ENCODE data around the gene RRM1. TPM values are rescaled to one million over a fixed set of nuclear protein-coding genes. Genes with fewer than 3 reads are reported as not detected.

The RRM1 gene
- total RNA-seq, 1 donor from 2014 or later: 142 TPM

DNA sequence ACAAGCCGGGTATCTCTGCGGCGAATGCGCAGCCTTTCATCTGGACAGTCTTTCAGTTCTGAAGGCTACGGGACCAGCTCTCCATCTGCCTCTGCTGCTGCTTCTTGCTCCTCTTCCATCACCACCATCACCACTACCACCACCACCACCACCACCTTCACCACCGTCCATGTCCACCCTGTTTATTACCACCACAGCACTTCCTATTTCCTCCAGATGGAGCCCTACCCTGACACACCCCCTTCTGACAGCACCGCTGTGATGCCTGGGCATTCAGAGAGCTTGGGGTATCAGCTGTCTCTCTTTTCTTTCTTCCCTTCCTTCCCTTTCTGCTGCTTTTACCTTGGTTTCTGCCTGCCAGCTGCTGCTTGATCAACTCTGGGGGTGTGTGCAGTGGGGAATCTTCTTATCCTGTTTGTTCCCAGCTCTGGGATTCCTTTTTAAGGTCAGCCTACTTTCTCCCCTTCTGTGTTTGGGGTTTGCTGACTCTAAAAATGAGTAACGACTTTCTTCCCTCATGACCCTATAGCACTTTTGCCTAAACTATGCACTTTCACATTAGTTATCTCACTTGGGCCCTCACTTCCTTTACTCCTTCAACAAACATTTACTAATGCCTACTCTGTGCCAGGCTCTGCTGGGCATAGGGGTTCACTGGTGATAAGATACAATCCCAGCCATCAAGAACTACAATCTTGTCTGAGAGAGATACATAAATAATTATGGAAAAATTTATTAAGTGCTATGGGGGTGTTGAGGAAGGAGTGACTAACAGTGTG, 7.8 kb upstream of the RRM1 start:
- peak overlapping the region; percentile 46 for H3K27ac Mint-ChIP-seq
- peaks cover 65% of the 10 kb centered on the region for H3K36me3 Mint-ChIP-seq (ENCODE audit: low read depth)
- peaks cover 41% of the 10 kb centered on the region for H3K4me1 Mint-ChIP-seq (ENCODE audit: low read depth)
- intact Hi-C loops (cut with micrococcal nuclease): no loop called here
- H3K27me3 Mint-ChIP-seq (ENCODE audit: low read depth): no peaks in the 10 kb centered on the region
- DNase-seq (ENCODE audit: low spot score): no peak
- H3K9me3 Mint-ChIP-seq: no peaks in the 10 kb centered on the region
- no peak overlapping the region for H3K4me3 Mint-ChIP-seq (ENCODE audit: low read depth)

DNA sequence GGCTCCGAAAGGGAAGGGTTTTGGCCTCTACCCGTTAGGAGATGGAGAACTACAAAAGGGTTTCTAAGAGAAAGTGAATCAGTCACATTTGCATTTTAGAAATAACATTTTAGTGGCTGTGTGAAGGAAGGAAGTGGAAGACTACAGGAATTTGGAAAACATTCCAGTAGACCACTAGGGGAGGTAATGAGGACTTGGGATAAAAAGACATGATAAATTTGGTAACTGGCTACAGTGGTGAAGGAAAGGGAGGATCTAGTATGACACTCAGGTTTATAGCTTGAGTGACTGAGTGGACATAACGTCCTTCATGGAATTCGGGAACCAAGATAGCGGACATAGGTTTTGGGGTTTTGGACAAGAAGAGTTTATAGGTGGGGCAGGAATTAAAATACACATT, 7.0 kb upstream of the RRM1 start:
- Mint-ChIP-seq H3K4me3 (ENCODE audit: low read depth) (no peak overlapping the region), H3K4me1 (ENCODE audit: low read depth) (peaks cover 49% of the 10 kb centered on the region), H3K36me3 (ENCODE audit: low read depth) (peaks cover 69% of the 10 kb centered on the region), H3K27me3 (ENCODE audit: low read depth) (no peaks in the 10 kb centered on the region), H3K9me3 (no peaks in the 10 kb centered on the region), H3K27ac (peak overlapping the region; percentile 46)
- DNase-seq (ENCODE audit: low spot score): no peak
- intact Hi-C loops (cut with micrococcal nuclease): no loop called here

DNA sequence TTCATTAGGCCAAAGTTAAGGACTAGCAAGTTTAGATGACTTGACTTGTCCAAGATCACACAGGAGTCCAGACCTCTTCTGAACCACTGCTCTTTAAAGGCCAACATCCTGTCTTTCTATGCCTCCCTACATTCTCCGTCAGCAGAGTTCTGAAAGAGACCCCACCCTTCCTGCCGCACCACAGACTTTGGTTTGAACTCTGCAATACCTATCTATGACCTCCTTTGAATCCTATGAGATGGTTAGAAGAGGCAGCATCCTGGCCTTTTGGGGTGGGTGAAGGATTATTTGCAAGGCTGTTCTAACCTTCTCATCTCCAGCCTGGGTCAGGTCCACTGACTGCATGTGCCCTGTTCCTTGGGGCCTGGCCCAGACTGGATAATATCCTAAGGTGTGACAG, 4.3 kb upstream of the RRM1 start:
- no peaks in the 10 kb centered on the region for H3K9me3 Mint-ChIP-seq
- peak overlapping the region; percentile 49 for H3K4me3 Mint-ChIP-seq (ENCODE audit: low read depth)
- peaks cover 59% of the 10 kb centered on the region for H3K36me3 Mint-ChIP-seq (ENCODE audit: low read depth)
- intact Hi-C loops (cut with micrococcal nuclease): loop anchor here (10.0 kb wide), 1 partner anchor 1595 kb away; the partner anchor contains the start of genes TRIM22 and TRIM5
- peak; percentile 67 for DNase-seq (ENCODE audit: low spot score)
- H3K4me1 Mint-ChIP-seq (ENCODE audit: low read depth): peaks cover 62% of the 10 kb centered on the region
- H3K27ac Mint-ChIP-seq: peak overlapping the region; percentile 80
- H3K27me3 Mint-ChIP-seq (ENCODE audit: low read depth): no peaks in the 10 kb centered on the region

DNA sequence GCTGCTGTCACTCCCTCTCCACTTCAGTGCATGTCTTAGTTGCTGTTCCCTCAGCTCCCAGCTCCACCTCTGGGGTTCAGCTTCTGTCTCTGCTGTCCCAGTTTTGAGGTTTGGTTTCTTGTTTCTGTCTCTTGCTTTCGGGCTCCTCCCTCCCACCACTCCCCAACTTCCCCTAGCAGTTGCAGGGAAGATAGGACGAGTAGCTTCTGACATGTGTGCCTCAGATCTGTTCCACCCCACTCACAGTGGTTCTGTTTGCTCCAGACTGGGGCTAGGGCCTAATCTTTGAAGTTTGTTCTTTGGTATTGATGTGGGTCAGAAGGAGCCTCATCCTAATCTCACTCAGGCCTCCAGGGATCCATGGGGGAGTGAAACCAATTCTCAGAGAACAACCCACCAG, 2.6 kb upstream of the RRM1 start:
- intact Hi-C loops (cut with micrococcal nuclease): loop anchor here (10.0 kb wide), 1 partner anchor 1593 kb away; the partner anchor contains the start of genes TRIM22 and TRIM5
- H3K4me3 Mint-ChIP-seq (ENCODE audit: low read depth): peak overlapping the region; percentile 66
- peak; percentile 37 for DNase-seq (ENCODE audit: low spot score)
- peaks cover 64% of the 10 kb centered on the region for H3K36me3 Mint-ChIP-seq (ENCODE audit: low read depth)
- no peaks in the 10 kb centered on the region for H3K27me3 Mint-ChIP-seq (ENCODE audit: low read depth)
- peaks cover 69% of the 10 kb centered on the region for H3K4me1 Mint-ChIP-seq (ENCODE audit: low read depth)
- no peaks in the 10 kb centered on the region for H3K9me3 Mint-ChIP-seq
- H3K27ac Mint-ChIP-seq: peak overlapping the region; percentile 76

DNA sequence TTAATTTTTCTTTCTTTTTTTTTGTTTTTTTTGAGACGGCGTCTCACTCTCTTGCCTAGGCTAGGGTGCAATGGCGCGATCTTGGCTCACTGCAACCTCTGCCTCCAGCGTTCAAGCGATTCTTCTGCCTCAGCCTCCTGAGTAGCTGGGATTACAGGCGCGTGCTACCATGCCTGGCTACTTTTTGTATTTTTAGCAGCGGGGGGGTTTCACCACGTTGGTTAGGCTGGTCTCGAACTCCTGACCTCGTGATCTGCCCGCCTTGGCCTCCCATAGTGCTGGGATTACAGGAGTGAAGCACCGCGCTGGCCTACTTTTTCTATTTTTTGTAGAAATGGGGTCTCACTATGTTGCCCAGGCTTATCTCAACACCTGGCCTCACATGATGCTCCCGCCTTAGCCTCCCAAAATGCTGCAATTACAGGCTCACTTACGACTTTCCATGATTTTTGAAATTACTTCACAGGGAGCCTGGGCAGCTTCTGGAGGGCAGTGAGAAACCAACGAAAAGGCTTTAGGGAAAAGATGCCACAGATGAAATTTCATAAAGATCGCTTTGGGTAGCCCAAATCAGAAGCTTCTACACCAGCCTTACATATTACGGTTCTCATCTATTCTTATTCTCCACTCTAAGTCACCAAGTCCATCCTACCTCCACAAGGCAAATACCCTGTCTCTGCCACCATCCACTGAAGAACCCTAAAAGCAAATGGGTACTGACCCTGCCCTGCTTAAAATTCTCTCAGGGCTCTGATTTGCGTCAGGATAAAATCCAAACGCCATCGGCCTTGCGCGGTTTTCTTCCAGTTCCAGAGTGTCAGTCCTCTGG, 866 bp upstream of the RRM1 start:
- H3K36me3 Mint-ChIP-seq (ENCODE audit: low read depth): peaks cover 52% of the 10 kb centered on the region

DNA sequence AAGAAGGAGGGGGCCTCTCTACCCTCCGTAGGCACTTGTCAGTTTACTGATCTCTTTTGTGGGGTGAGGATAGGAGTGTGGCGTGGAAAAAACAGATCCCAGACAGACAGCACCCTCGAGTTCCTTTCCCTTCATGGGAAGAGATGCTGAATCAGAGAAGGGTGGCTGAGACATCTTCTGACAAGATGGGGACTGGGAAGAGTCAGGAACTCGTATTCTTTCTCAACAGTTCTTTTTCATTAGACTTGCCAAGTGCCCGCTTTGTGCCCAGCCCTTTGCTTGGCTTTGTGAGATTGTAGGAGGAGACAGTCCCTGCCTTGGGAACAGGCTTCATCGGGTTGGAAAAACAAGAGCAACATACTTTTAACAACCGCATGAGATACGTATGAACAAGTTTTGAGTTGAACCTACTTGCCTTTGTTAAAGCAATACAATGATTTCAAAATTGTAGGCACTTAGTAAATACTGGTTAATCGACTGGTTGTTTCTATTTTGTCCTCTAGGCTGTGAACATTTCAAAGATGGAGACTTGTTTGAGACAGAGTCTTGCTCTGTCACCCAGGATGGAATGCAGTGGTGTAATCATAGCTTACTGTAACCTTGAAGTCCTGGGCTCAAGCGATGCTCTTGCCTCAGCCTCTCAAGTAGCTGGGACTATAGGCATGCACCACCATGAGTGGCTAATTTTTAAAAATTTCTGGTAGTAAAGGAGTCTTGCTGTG, 1.1 kb downstream of the RRM1 start:
- intact Hi-C loops (cut with micrococcal nuclease): loop anchor here (10.0 kb wide), 1 partner anchor 1589 kb away; the partner anchor contains the start of genes TRIM22 and TRIM5
- H3K36me3 Mint-ChIP-seq (ENCODE audit: low read depth): peaks cover 56% of the 10 kb centered on the region
- no peaks in the 10 kb centered on the region for H3K27me3 Mint-ChIP-seq (ENCODE audit: low read depth)
- H3K9me3 Mint-ChIP-seq: no peaks in the 10 kb centered on the region
- H3K4me1 Mint-ChIP-seq (ENCODE audit: low read depth): peaks cover 74% of the 10 kb centered on the region
- no peak for DNase-seq (ENCODE audit: low spot score)
- peak overlapping the region; percentile 88 for H3K27ac Mint-ChIP-seq
- peak overlapping the region; percentile 94 for H3K4me3 Mint-ChIP-seq (ENCODE audit: low read depth)

More for the DNA sequence above, 866 bp upstream of the RRM1 start:
- Mint-ChIP-seq H3K4me1 (ENCODE audit: low read depth) (peaks cover 72% of the 10 kb centered on the region), H3K27ac (peak overlapping the region; percentile 88), H3K4me3 (ENCODE audit: low read depth) (peak overlapping the region; percentile 94), H3K27me3 (ENCODE audit: low read depth) (no peaks in the 10 kb centered on the region), H3K9me3 (no peaks in the 10 kb centered on the region)
- intact Hi-C loops (cut with micrococcal nuclease): loop anchor here (1.0 to 10.0 kb wide), 3 partner anchors 252 to 1591 kb away; partner anchors contain the start of genes NUP98, TRIM22 and TRIM5
- DNase-seq (ENCODE audit: low spot score): no peak

DNA sequence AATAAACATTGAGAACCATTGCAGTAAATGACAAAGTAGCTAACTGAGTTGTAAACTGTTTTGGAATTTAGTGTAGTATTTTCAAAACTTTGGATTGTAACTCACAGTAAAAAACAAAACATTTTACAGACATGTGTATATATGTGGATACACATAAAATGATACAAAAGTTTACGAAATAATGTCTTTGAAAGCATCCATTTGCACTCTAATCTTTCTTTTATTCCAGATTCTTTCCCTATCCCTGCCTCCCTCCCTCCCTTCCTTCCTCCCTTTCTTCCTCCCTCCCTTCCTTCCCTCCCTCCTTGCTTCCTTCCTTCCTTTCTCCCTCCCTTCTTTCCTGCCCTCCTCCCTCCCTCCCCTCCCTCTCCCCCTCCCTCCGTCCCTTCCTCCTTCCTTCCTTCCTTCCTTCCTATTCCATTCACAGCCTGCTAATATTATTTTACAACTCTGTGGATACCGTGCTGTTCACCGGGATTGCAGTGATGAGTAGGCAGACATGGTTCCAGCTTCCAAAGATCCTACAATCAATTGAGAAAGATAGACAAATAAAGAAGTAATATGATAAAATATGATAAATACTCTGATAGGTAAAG, 3.5 kb downstream of the RRM1 start:
- intact Hi-C loops (cut with micrococcal nuclease): loop anchor here (10.0 kb wide), 1 partner anchor 1587 kb away; the partner anchor contains the start of genes TRIM22 and TRIM5
- H3K27me3 Mint-ChIP-seq (ENCODE audit: low read depth): no peaks in the 10 kb centered on the region
- DNase-seq (ENCODE audit: low spot score): no peak
- no peaks in the 10 kb centered on the region for H3K9me3 Mint-ChIP-seq
- H3K27ac Mint-ChIP-seq: no peak overlapping the region
- no peak overlapping the region for H3K4me3 Mint-ChIP-seq (ENCODE audit: low read depth)
- peaks cover 59% of the 10 kb centered on the region for H3K4me1 Mint-ChIP-seq (ENCODE audit: low read depth)
- H3K36me3 Mint-ChIP-seq (ENCODE audit: low read depth): peaks cover 55% of the 10 kb centered on the region

DNA sequence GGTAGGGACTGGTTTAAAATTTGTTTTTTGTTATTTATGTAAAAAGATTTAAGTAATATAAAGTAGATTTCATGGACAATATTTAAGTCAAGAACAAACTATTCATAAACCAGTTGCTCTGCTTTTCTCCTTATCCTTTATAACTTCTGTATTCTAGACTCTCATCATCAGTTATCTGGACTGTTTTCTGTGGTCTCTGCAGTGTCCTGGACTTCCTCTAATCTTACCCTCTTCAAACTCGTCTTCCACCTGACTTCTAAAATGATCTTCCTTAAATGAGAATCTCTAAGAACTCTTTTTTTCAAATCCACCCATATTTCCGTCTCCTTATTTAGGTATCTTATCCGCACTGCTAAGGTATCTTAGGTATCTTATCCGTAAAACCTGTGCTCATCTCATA, 8.1 kb downstream of the RRM1 start:
- Mint-ChIP-seq H3K4me1 (ENCODE audit: low read depth) (peaks cover 45% of the 10 kb centered on the region), H3K27ac (no peak overlapping the region), H3K27me3 (ENCODE audit: low read depth) (no peaks in the 10 kb centered on the region), H3K4me3 (ENCODE audit: low read depth) (no peak overlapping the region), H3K9me3 (no peaks in the 10 kb centered on the region), H3K36me3 (ENCODE audit: low read depth) (peaks cover 62% of the 10 kb centered on the region)
- intact Hi-C loops (cut with micrococcal nuclease): no loop called here
- no peak for DNase-seq (ENCODE audit: low spot score)

DNA sequence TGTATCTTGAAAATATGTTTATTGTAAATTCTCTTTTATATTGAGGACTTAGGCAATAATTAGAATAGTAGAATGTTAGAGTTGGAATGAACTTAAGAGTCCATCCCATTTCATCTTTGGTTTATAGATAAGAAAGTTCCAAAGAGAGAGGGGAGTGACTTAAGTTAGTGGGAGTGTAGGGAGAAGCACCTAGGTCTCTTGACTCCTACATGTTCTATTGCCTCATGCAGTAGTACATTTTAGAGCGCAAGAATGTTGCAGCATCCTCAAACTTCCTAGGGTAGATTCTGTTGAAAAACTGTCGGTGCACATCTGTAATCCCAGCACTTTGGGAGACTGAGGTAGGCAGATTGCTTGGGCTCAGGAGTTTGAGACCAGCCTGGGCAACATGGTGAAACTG, 8.7 kb downstream of the RRM1 start:
- Mint-ChIP-seq H3K27ac (no peak overlapping the region), H3K27me3 (ENCODE audit: low read depth) (no peaks in the 10 kb centered on the region), H3K9me3 (no peaks in the 10 kb centered on the region), H3K4me1 (ENCODE audit: low read depth) (peaks cover 43% of the 10 kb centered on the region), H3K36me3 (ENCODE audit: low read depth) (peaks cover 66% of the 10 kb centered on the region), H3K4me3 (ENCODE audit: low read depth) (no peak overlapping the region)
- intact Hi-C loops (cut with micrococcal nuclease): no loop called here
- DNase-seq (ENCODE audit: low spot score): no peak

DNA sequence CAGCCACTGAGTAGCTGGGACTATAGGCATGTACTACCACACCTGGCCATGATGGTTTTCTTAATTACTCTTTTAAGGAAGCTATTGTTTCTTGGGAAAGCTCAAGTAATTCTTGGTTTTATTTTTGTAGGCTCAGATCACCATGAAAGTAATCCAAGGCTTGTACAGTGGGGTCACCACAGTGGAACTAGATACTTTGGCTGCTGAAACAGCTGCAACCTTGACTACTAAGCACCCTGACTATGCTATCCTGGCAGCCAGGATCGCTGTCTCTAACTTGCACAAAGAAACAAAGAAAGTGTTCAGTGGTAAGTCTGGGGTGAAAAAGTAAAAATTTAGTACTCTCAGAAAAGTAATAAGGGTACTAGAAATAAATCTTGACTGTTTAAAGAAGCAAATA, 11.3 kb downstream of the RRM1 start:
- intact Hi-C loops (cut with micrococcal nuclease): no loop called here
- H3K9me3 Mint-ChIP-seq: no peaks in the 10 kb centered on the region
- no peak overlapping the region for H3K27ac Mint-ChIP-seq
- H3K36me3 Mint-ChIP-seq (ENCODE audit: low read depth): peaks cover 63% of the 10 kb centered on the region
- H3K27me3 Mint-ChIP-seq (ENCODE audit: low read depth): no peaks in the 10 kb centered on the region
- H3K4me1 Mint-ChIP-seq (ENCODE audit: low read depth): peaks cover 21% of the 10 kb centered on the region
- DNase-seq (ENCODE audit: low spot score): no peak
- H3K4me3 Mint-ChIP-seq (ENCODE audit: low read depth): no peak overlapping the region

DNA sequence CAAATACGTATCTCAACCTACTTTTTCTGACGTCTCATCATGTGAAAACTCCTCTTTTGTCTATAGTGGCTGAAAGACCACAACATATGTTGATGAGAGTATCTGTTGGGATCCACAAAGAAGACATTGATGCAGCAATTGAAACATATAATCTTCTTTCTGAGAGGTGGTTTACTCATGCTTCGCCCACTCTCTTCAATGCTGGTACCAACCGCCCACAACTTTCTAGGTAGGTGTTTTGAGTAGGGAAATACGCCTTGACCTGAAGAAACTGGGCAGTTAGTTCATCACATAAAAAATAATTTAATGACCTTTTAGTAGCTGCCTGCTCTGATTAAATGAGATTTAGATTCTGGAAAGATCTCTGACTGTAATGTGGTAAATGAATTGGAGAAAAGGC, 17.2 kb downstream of the RRM1 start:
- DNase-seq (ENCODE audit: low spot score): no peak
- H3K36me3 Mint-ChIP-seq (ENCODE audit: low read depth): peaks cover 74% of the 10 kb centered on the region
- H3K27ac Mint-ChIP-seq: peak overlapping the region; percentile 46
- intact Hi-C loops (cut with micrococcal nuclease): no loop called here
- H3K4me1 Mint-ChIP-seq (ENCODE audit: low read depth): peaks cover 10% of the 10 kb centered on the region
- no peaks in the 10 kb centered on the region for H3K27me3 Mint-ChIP-seq (ENCODE audit: low read depth)
- H3K9me3 Mint-ChIP-seq: no peaks in the 10 kb centered on the region
- H3K4me3 Mint-ChIP-seq (ENCODE audit: low read depth): no peak overlapping the region

DNA sequence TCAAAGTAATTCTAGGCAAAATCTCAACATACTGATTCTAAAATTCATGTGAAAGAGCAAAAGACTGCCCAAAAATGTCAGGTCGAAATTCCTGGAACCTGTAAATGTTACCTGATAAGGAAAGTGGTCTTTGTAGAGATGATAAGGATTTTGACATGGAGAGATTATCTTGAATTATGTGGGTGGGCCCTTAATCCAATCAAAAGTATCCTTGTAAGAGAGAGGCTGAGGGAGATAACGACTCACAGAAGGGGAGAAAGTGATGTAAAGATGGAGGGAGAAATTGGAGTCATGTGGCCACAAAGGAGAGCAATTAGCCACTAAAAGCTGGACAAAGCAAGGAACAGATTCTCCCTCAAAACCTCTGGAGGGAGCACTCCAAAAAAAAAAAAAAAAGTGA, 20.5 kb downstream of the RRM1 start:
- Mint-ChIP-seq H3K9me3 (no peaks in the 10 kb centered on the region), H3K4me1 (ENCODE audit: low read depth) (peaks cover 19% of the 10 kb centered on the region), H3K27ac (no peak overlapping the region), H3K4me3 (ENCODE audit: low read depth) (no peak overlapping the region), H3K27me3 (ENCODE audit: low read depth) (no peaks in the 10 kb centered on the region), H3K36me3 (ENCODE audit: low read depth) (peaks cover 82% of the 10 kb centered on the region)
- intact Hi-C loops (cut with micrococcal nuclease): no loop called here
- DNase-seq (ENCODE audit: low spot score): no peak
